K562 (cell line): ENCODE results near the gene IL1RL2. TPM values are rescaled to one million over a fixed set of nuclear protein-coding genes. Genes with fewer than 3 reads are reported as not detected.
A peak's percentile ranks its signal among the peaks of the same experiment; 100 is the strongest.

ENCODE experiments used
- ATF7 ChIP-seq: fragments of 450-650 bp; IDR thresholded peaks from 2 replicates; pipeline ENCODE4 v1.7.1; 2014; ENCODE audit warnings: mild to moderate bottlenecking, moderate library complexity
- CREBBP ChIP-seq: IDR thresholded peaks from one replicate; pipeline ENCODE4 v1.6.1; 2012; ENCODE audit warnings: low read depth, mild to moderate bottlenecking, control low read depth, inconsistent platforms, low read length
- CREM ChIP-seq: IDR thresholded peaks from 2 replicates; pipeline ENCODE4 v1.6.1; 2014; ENCODE audit warnings: antibody characterized with exemption, low read depth
- GABPA ChIP-seq: fragments of 200-800 bp; sonication (Bioruptor generic); conservative IDR thresholded peaks from 2 replicates; pipeline ENCODE4 v1.6.1; 2016; ENCODE audit warnings: low read depth, missing genetic modification characterization, missing compliant biosample characterization
- HEY1 ChIP-seq: fragments of 250-450 bp; sonication (Bioruptor Pico); IDR thresholded peaks from 2 replicates; pipeline ENCODE4 v1.5.0; 2020; ENCODE audit warnings: mild to moderate bottlenecking, moderate library complexity, borderline replicate concordance
- HINFP ChIP-seq: fragments of 450-650 bp; conservative IDR thresholded peaks from 2 replicates; pipeline ENCODE4 v1.6.1; 2016; ENCODE audit warnings: missing genetic modification characterization, low read depth, mild to moderate bottlenecking, control low read depth, missing compliant biosample characterization
- ZNF584 ChIP-seq: fragments of 200-800 bp; sonication (Bioruptor generic); IDR thresholded peaks from 2 replicates; pipeline ENCODE4 v1.6.1; 2016; ENCODE audit warnings: low read depth, mild to moderate bottlenecking, missing genetic modification characterization, missing compliant biosample characterization
- polyA plus RNA-seq, 8 experiments: library from polyadenylated mRNA; depleted of rRNA in 4 of 8; stranded (reverse) in 5 of 8; unstranded in 3 of 8; fragments of >200 nt; fragmentation: Nextera tagmentation in 2 of 8; fragmentation: Illumina TruSeq in 1 of 8; extraction: Ambion mirVana in 2 of 8; extraction: Trizol in 1 of 8; gene quantifications; 2 replicates each; pipeline versions ENCODE4 v1.2.1 to v1.2.3, GENCODE V29; 2011 to 2014; ENCODE audit warnings: inconsistent platforms in 1 of 8, missing spikeins in 1 of 8
- total RNA-seq, 7 experiments: library from RNA; depleted of rRNA in 6 of 7; stranded (reverse); fragments of >200 nt in 6 of 7; fragmentation: Illumina TruSeq in 2 of 7; extraction: Trizol in 2 of 7; gene quantifications; 2 replicates each; pipeline versions ENCODE4 v1.2.1 to v1.2.3, GENCODE V29; 2011 to 2021; ENCODE audit warnings: low replicate concordance in 1 of 7
- TF ChIP-seq, protein P1 (sequence below): fragments of 250-450 bp; sonication (Bioruptor Pico); IDR thresholded peaks from 2 replicates; pipeline ENCODE4 v1.5.0; 2021

The IL1RL2 gene
- total and polyA plus RNA-seq, 9 of the 15 experiments (the other 6 are each of a cell fraction or from before 2014, with no cell fraction given), result not detected

DNA sequence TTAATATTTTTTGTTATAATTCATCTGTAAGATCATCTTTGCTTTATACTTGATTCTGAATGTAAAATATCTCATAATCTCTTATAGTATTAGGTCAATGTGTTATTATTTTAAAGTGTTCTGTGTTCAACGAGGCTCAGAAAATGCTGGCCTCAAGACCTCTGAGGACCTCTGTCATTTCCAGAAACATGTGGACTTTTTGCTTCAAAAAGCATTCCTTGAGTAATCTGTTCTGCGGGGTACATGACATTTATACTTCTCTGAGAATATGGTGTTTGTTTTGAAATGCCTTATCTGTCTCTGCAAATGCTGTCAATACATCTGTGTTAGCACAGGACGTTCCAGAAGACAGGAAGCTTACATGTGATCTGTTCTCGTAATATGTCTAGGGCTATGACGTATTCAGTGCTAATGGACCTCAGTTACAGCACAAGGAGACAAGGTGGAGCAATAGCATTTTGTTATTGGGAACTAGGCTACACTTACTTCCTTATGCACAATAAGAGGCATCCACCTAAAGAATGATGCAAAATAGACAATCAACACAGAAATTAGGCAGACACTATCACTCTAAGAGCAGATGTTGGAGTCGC is 86.9 kb downstream of the IL1RL2 start (continued):
- no peak for TF ChIP-seq HINFP
- TF ChIP-seq GABPA (tag), result peak; percentile 59
- TF ChIP-seq CREBBP, result no peak
- TF ChIP-seq, protein P1, sequence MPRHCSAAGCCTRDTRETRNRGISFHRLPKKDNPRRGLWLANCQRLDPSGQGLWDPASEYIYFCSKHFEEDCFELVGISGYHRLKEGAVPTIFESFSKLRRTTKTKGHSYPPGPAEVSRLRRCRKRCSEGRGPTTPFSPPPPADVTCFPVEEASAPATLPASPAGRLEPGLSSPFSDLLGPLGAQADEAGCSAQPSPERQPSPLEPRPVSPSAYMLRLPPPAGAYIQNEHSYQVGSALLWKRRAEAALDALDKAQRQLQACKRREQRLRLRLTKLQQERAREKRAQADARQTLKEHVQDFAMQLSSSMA (CRISPR knock-in tag), result no peak
- no peak for TF ChIP-seq HEY1 (CRISPR knock-in tag)
- TF ChIP-seq ZNF584 (CRISPR knock-in tag), result 0 out of 2 replicates have a peak, but pooled peaks have one; percentile 50
- TF ChIP-seq CREM, result peak; percentile 62; the same call in 1 of the 2 replicates
- peak; percentile 42; the same call in 1 of the 2 replicates for TF ChIP-seq ATF7
